DND-41 (cell line): ENCODE results near the gene KLRD1.

Source experiments
- CTCF ChIP-seq: IDR thresholded peaks from 2 replicates; pipeline ENCODE4 v1.5.1; 2012; ENCODE audit warnings: borderline replicate concordance, low read length, moderate library complexity, mild to moderate bottlenecking; ENCODE audit not compliant: poor library complexity, severe bottlenecking; ENCODE audit errors: extremely low read depth
- EZH2 ChIP-seq: IDR thresholded peaks from 3 replicates; pipeline ENCODE4 v1.6.1; 2012; ENCODE audit warnings: borderline replicate concordance, low read depth, mild to moderate bottlenecking, moderate library complexity, low read length, inconsistent platforms; ENCODE audit not compliant: severe bottlenecking

GRCh38 chr12:10305411-10305810 is 2.3 kb upstream of the KLRD1 start:
- no peak for TF ChIP-seq CTCF
- TF ChIP-seq EZH2, result no peak
